Fibroblast of upper back skin (primary cell): Measurements from ENCODE around the gene HAND1.

ENCODE experiments used
- DNase-seq: peaks from one replicate; pipeline ENCODE4 v3.0.0-alpha.2; 2013

Gene HAND1

GRCh38 chr5:154503698-154504039 lies 25.6 kb upstream of the HAND1 start:
- DNase-seq = no peak

- no peak for DNase-seq
Measured at GRCh38 chr5:154502180-154502579, 24.2 kb upstream of the HAND1 start.

- no peak for DNase-seq
Measured at GRCh38 chr5:154501566-154501965, 23.5 kb upstream of the HAND1 start.

- DNase-seq = no peak
Measured at GRCh38 chr5:154498994-154499393, 21.0 kb upstream of the HAND1 start.

GRCh38 chr5:154498591-154498990 lies 20.6 kb upstream of the HAND1 start:
- DNase-seq = no peak

GRCh38 chr5:154494036-154494435 lies 16.0 kb upstream of the HAND1 start:
- DNase-seq = no peak

GRCh38 chr5:154493274-154493673 lies 15.2 kb upstream of the HAND1 start:
- DNase-seq = no peak

- DNase-seq = no peak
Measured at GRCh38 chr5:154491941-154492340, 13.9 kb upstream of the HAND1 start.

- no peak for DNase-seq
Measured at GRCh38 chr5:154487541-154487940, 9.5 kb upstream of the HAND1 start.

- DNase-seq = no peak
Measured at GRCh38 chr5:154486427-154486866, 8.4 kb upstream of the HAND1 start.

GRCh38 chr5:154485850-154486426 lies 7.9 kb upstream of the HAND1 start:
- no peak for DNase-seq

- no peak for DNase-seq
Measured at GRCh38 chr5:154485096-154485491, 7.1 kb upstream of the HAND1 start.

- no peak for DNase-seq
Measured at GRCh38 chr5:154484393-154485095, 6.5 kb upstream of the HAND1 start.

- no peak for DNase-seq
Measured at GRCh38 chr5:154483654-154484392, 5.8 kb upstream of the HAND1 start.

GRCh38 chr5:154482528-154483449 lies 4.8 kb upstream of the HAND1 start:
- no peak for DNase-seq

- DNase-seq = no peak
Measured at GRCh38 chr5:154481584-154482381, 3.8 kb upstream of the HAND1 start.

- no peak for DNase-seq
Measured at GRCh38 chr5:154480847-154481246, 2.8 kb upstream of the HAND1 start.

GRCh38 chr5:154479944-154480750 lies 2.1 kb upstream of the HAND1 start:
- no peak for DNase-seq

- DNase-seq = no peak
Measured at GRCh38 chr5:154479160-154479943, 1.3 kb upstream of the HAND1 start.

GRCh38 chr5:154478752-154479159 lies 729 bp upstream of the HAND1 start:
- no peak for DNase-seq
